HG02973 (cell line): ENCODE results near the gene PRKACB.
"Not testable (repeated sequence)": the region's sequence is repeated elsewhere in the genome, so short reads cannot be mapped to it uniquely, and the experiment has no call there.

Experiments used
- ATAC-seq: cut with Tn5 transposase; IDR thresholded peaks from one replicate; pipeline ENCODE4 v1.9.1; 2021; ENCODE audit warnings: moderate library complexity; ENCODE audit not compliant: unreplicated experiment

PRKACB gene

GRCh38 chr1:84214115-84214956 lies 70.3 kb downstream of the PRKACB start:
- no peak for ATAC-seq

DNA sequence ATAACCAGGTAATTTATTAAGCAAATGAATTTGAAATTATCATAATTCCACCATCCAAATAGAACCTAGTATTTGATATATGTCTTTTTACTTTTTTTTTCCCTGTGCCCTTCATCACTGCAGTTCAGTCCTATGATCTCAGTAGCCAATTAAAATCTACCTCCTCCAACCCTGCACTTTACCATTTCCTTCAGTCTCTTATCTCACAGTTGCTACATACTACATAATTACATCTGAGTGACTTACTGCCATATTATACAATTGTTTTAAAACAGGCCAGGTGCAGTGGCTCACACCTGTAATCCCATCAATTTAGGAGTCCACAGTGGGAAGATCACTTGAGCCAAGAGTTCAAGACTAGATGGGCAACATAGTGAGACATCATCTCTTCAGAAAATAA lies 73.2 kb downstream of the PRKACB start:
- ATAC-seq = no peak

- no peak for ATAC-seq
Measured at GRCh38 chr1:84223751-84224432, 79.8 kb downstream of the PRKACB start.

- ATAC-seq = no peak
Measured at GRCh38 chr1:84224905-84225304, 80.8 kb downstream of the PRKACB start.

DNA sequence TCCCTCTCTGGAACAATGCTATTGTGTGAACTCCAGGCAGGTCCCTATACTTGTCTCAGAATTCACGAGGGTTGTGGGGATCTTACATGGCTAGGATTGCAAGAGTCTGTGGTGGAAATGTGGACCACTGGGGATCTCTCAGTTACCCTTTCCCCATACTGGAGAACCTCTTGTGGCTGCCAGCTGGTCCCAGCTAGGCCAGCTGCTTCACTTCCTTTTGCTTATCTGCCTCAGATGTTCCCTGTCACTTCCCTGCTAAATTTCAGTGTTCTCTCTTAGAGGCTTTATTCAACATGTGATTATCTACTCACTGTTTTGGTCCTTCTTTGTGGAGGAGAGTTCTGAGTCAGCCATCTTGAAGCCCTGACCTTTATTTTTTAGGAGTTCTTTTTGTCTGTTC lies 81.6 kb downstream of the PRKACB start:
- ATAC-seq = no peak

DNA sequence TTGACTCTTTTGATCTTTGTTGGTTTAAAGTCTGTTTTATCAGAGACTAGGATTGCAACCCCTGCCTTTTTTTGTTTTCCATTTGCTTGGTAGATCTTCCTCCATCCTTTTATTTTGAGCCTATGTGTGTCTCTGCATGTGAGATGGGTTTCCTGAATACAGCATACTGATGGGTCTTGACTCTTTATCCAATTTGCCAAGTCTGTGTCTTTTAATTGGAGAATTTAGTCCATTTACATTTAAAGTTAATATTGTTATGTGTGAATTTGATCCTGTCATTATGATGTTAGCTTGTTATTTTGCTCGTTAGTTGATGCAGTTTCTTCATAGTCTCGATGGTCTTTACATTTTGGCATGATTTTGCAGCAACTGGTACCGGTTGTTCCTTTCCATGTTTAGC lies 88.6 kb downstream of the PRKACB start:
- not testable (repeated sequence) for ATAC-seq

GRCh38 chr1:84236256-84236655 lies 92.2 kb downstream of the PRKACB start:
- ATAC-seq = no peak

DNA sequence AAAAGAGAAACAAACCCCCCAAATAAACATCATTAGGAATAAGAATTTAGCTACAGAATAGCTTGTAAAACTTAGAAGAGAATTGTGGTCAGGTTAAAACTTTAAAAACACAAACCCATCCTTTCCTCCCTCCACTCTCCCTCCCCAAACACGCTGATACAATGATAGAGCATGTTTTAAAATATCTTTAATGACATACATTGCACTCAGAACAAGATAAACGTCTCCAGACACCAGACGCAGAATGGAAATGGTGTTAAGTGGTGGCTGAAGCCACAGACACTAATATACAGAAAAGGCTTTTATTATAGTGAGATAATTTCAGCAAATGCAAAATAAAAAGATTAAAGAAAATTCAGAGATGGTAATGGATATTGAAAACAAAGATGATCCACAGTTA lies 98.6 kb downstream of the PRKACB start:
- no peak for ATAC-seq

DNA sequence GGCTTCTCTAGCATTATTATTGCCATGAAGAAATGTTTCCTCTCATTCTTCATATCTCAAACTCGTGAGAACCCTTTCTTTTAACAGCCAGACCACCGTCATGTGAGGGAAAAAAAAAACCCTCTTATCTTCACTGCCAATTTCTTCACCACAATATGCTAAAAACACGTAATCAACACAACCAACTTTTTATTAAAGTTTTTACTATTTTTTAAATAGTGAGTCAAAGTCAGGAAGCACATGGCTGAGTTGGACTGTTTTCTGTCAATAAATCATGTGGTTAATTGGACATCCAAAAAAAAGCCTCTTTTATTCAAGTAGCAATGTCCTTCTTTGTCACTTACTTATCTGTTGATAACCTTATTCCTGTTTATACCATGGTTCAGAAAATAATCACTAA lies 101.5 kb downstream of the PRKACB start:
- no peak for ATAC-seq

DNA sequence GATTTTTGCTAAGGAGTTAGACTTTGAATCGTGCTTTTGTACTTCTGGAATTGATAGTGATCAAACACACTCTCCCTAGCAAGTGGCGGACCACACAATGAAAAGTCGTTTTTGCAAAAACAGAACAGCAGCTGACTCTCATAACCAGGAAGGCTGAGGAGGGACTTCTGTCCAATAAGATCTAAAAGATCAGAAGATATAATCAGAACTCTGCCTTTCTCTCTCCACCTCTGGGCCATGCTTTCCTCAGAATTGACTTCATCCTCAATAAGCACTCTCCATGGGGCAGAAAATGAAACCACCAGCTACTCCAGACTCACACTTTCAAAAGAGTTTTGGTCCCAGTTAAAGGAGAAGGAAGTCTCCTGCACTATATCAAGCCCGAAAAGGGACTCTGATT lies 102.1 kb downstream of the PRKACB start:
- ATAC-seq = no peak

DNA sequence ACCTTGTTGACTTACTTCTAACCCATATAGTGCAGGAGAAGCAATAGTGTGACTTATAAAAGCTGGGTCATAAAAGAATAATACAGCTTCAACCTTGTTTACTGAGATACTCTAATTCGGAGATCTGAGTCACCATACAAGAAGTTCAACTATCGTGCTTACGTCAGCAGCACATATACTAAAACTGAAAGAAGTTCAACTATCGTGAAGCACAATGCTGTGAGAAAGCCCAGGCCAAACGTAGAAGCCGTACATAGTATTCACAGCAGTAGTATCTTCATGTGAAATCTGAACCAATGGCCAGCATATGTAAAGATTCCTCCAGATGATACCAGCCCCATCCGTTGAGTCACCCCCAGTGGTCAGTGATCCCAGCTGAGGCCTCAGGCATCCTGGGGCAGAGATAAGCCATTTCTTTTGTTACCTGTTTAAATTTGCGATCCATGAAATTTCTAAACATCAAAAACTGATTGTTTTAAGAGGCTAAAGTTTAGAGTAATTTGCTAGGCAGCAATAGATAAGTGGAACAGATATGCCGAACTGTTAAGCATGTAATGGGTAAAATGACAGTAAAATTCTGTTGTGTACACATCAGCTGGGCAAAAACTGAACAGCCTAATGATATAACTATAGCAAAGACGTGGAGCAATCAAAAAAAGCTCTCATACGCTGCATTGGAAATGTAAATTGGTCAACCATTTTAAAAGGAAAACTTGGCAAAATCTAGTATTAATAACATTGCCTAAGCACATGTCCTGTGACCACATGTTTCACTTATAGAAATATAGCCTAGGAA lies 103.6 kb downstream of the PRKACB start:
- no peak for ATAC-seq

GRCh38 chr1:84250668-84251067 lies 106.6 kb downstream of the PRKACB start:
- ATAC-seq = no peak

DNA sequence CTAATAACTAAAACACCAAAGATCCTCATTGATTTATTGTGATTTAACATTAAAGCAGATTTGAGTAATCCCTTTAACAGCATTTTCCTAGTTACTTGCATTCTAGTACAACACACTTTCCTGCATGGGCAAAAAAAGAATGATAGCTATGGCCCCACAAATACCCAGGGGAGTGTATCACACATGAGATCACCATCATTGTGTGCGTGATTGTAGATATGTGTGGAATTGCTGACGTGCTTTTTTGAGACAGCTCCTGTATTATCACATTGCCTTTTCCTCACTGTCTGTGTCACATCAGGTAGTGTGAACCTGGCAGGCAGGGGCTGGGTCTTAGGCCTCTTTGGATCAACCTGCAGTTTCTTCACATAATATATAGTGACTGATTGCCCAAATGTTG lies 109.0 kb downstream of the PRKACB start:
- no peak for ATAC-seq

DNA sequence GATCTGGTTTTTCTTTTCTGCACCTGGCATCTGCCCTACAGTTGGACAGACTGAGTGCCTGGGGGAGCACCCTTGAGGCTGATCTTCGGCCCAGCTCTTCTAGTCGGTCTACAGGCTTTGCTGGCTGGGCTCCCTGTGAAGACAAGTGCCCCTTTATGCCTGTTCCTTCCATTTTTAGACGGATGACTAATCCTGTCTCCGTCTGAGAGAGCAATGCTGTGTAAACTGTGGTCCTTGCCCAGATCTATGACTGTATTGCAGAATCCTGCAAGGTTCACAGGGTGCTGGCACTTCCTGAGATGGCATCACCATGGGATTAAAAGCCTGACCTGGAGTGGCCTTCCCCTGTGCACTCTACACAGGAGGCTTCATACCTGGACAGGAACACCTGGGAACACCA lies 109.8 kb downstream of the PRKACB start:
- ATAC-seq = no peak

DNA sequence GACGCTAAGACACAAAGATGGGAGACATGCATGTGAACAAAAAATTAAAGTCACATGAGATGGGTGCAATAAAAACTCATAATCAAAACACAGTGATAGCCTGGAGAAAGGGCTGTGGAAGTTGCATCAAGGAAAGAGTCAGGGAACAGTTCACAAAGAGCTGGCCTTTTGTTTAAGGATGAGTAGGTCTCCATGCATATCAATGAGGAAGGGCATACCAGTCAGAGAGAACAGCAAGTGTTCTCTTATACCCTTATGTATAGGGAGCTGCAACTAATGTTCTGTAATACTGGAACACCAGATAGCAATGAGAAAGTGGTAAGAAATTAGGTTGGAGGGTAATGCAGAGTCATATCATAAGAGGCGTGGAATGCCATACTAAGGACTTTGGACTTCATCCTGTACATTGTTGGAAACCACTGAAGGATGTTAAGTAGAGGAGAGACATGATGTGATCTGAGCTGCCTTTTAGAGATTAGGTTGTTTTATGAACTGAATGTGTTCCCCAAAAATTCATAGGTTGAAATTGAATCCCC lies 110.7 kb downstream of the PRKACB start:
- ATAC-seq = no peak

DNA sequence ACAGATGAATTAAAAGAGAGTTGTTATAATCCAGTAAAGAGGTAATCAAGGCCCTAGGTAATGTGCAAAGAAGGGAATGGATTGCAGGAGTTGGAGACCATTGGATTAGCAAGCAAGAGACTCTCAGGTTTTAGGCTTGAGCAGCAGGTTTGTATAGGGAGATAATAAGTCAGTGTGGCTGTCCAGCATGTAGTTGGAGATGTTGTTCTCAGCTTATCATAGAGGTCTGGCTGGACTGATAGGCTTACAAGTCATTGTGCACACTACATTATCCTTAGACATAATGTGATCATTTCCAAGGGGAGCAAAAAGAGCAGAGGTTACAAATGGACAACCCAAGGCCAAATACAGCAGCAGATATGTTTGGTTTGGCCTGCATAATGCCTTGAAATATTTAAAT lies 111.5 kb downstream of the PRKACB start:
- no peak for ATAC-seq

DNA sequence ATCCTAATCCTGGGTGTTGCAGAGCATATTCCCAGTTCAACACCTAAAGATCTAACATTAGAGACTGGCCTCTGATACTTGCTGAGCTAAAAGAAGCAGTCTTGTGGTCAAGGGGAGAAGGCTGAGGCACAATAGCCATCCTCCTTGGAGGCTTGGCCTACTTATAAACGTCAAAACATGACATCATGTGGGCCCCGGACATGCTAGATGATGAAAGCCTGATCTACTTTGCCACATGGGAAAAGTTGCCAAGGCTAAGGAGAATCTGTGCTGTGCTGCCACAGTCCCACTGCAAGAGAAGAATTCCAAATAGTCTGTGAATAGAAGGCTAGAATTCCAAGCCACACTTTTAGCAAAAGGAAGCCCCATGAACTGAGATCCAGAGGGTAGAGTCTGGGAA lies 113.5 kb downstream of the PRKACB start:
- no peak for ATAC-seq

DNA sequence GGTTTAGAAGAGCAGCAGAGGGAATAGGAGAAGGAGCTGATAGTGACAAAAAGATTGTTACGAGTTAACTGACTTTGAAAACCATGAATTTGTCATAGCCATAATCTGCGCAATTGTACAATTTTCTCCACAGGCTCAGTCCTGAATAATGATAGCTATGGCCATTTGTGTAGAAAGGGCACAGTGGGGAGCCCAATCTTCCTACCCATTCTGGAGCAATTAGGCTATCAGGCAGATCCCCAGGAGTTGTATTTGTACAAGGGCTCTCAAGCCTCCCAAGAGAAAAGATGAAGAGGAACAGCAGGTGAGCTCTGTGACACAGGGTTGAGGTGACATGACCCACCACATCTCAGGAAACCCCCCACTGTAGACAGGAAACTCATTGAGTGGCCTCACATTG lies 115.3 kb downstream of the PRKACB start:
- no peak for ATAC-seq

DNA sequence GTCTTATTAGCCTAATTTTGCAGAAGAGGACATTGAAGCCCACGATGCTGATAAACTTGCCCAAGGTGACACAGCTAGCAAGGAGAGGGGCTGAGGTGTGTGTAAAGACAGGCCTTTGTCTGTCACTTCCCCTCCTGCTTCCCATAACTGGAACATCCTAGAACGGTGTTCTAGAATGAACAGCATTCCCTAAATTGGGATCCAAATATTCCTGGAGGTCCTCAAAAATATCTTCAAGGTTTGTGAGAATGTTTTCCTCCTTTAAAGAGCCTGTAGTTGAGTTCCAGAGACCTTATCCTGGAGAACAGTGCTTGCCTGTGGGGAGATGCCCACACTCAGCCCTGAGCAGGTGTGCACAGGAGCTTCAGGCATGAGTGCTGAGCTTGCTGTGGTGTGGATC lies 115.9 kb downstream of the PRKACB start:
- ATAC-seq = no peak

DNA sequence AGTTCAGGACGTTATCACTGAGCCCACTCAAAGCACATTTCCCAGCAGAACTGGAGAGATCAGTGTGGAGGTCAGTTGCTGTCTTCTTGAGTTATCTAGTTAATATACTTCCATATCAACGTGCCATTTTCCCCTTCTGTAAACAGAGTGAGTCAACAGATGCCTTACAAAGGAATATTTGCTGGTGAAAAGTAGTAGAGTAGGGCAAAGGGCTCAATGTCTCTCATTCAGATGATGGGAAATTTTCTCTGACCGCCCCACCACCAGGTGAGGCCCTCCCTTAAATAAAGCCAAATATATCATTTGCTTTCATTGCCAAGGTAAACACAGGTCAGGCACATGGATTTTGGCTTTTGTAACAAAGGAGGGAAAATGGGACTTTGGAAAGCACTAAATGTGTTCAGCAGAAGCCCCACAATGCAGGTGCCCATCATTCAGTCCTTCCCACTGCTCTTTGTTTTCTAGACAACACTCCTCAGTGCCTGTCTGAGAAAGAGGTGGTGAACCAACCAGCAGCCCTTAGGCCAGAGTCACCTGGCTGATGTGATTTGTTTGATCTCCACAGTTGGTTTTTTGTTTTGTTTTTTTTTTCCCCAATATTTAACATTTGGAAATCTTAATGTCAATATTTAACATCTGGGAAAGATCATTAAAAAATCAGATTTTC lies 116.9 kb downstream of the PRKACB start:
- no peak for ATAC-seq

- no peak for ATAC-seq
Measured at GRCh38 chr1:84264961-84265360, 120.9 kb downstream of the PRKACB start.
